ENCODE data around the gene NNAT.

NNAT gene

GRCh38 chr20:37477041-37477440 lies 44.0 kb upstream of the NNAT start:
- Histone ChIP-seq H3K4me3 (replicated peaks; ENCODE audit: low read depth, low read length) (no peak overlapping the region), H3K27me3 (replicated peaks; ENCODE audit: control insufficient read depth, insufficient read depth, low read length) (no peaks in the 10 kb centered on the region; the same call in none of the 2 replicates), H3K36me3 (ENCODE audit: control insufficient read depth, insufficient read depth, low read length) (no peaks in the 10 kb centered on the region)
- no peak for TF ChIP-seq CTCF (IDR thresholded peaks at IDR 0.05; ENCODE audit: insufficient read depth, low read length, poor library complexity, severe bottlenecking)
- no peak for DNase-seq (ENCODE audit: extremely low read depth, insufficient read length)

GRCh38 chr20:37479266-37479665 lies 41.8 kb upstream of the NNAT start:
- DNase-seq (ENCODE audit: extremely low read depth, insufficient read length): no peak
- no peak for TF ChIP-seq CTCF (IDR thresholded peaks at IDR 0.05; ENCODE audit: insufficient read depth, low read length, poor library complexity, severe bottlenecking)
- H3K27me3 ChIP-seq (replicated peaks; ENCODE audit: control insufficient read depth, insufficient read depth, low read length): no peaks in the 10 kb centered on the region; the same call in none of the 2 replicates
- no peak overlapping the region for H3K4me3 ChIP-seq (replicated peaks; ENCODE audit: low read depth, low read length)
- no peaks in the 10 kb centered on the region for H3K36me3 ChIP-seq (ENCODE audit: control insufficient read depth, insufficient read depth, low read length)

- DNase-seq (ENCODE audit: extremely low read depth, insufficient read length): no peak
- H3K36me3 ChIP-seq (ENCODE audit: control insufficient read depth, insufficient read depth, low read length): no peaks in the 10 kb centered on the region
- no peaks in the 10 kb centered on the region; the same call in none of the 2 replicates for H3K27me3 ChIP-seq (replicated peaks; ENCODE audit: control insufficient read depth, insufficient read depth, low read length)
- H3K4me3 ChIP-seq (replicated peaks; ENCODE audit: low read depth, low read length): no peak overlapping the region
- TF ChIP-seq CTCF (IDR thresholded peaks at IDR 0.05; ENCODE audit: insufficient read depth, low read length, poor library complexity, severe bottlenecking): no peak
Measured at GRCh38 chr20:37479925-37480691, 40.9 kb upstream of the NNAT start.

GRCh38 chr20:37480919-37481318 lies 40.1 kb upstream of the NNAT start:
- H3K27me3 ChIP-seq (replicated peaks; ENCODE audit: control insufficient read depth, insufficient read depth, low read length): no peaks in the 10 kb centered on the region; the same call in none of the 2 replicates

GRCh38 chr20:37481610-37482009 lies 39.4 kb upstream of the NNAT start:
- Histone ChIP-seq H3K36me3 (ENCODE audit: control insufficient read depth, insufficient read depth, low read length) (no peaks in the 10 kb centered on the region), H3K27me3 (replicated peaks; ENCODE audit: control insufficient read depth, insufficient read depth, low read length) (no peaks in the 10 kb centered on the region; the same call in none of the 2 replicates), H3K4me3 (replicated peaks; ENCODE audit: low read depth, low read length) (no peak overlapping the region)
- TF ChIP-seq CTCF (IDR thresholded peaks at IDR 0.05; ENCODE audit: insufficient read depth, low read length, poor library complexity, severe bottlenecking): no peak
- DNase-seq (ENCODE audit: extremely low read depth, insufficient read length): no peak

More at GRCh38 chr20:37480919-37481318, 40.1 kb upstream of the NNAT start:
- Histone ChIP-seq H3K36me3 (ENCODE audit: control insufficient read depth, insufficient read depth, low read length) (no peaks in the 10 kb centered on the region), H3K4me3 (replicated peaks; ENCODE audit: low read depth, low read length) (no peak overlapping the region)
- no peak for TF ChIP-seq CTCF (IDR thresholded peaks at IDR 0.05; ENCODE audit: insufficient read depth, low read length, poor library complexity, severe bottlenecking)
- no peak for DNase-seq (ENCODE audit: extremely low read depth, insufficient read length)
